Uterus (tissue), 4 donors: ENCODE measurements around the gene MFN1. TPM values are rescaled to one million over a fixed set of nuclear protein-coding genes. Genes with fewer than 3 reads are reported as not detected.
"Not testable (repeated sequence)": the region's sequence is repeated elsewhere in the genome, so short reads cannot be mapped to it uniquely, and the experiment has no call there.

Experiments used
- DNase-seq, 2 donors: peaks; one replicate each; pipeline ENCODE4 v3.0.0-alpha.2; 2019 to 2020
- H3K27ac ChIP-seq, 2 donors: fragments of 200-600 bp; sonication (generic); 1 replicate in 1 of 2; 2 replicates in 1 of 2; pipeline ENCODE4 v1.5.1; 2016 to 2018
- H3K27me3 ChIP-seq, 2 donors: fragments of 200-600 bp; sonication (generic); one replicate each; pipeline ENCODE4 v1.5.1; 2018 to 2019; ENCODE audit warnings: control low read depth in 1 of 2
- H3K36me3 ChIP-seq, 2 donors: fragments of 200-600 bp; sonication (generic); one replicate each; pipeline ENCODE4 v1.5.1; 2019; ENCODE audit warnings: control low read depth in 1 of 2
- H3K4me1 ChIP-seq, 2 donors: fragments of 200-600 bp; sonication (generic); one replicate each; pipeline ENCODE4 v1.5.1; 2018 to 2019; ENCODE audit warnings: control low read depth in 1 of 2
- H3K4me3 ChIP-seq, 2 donors: fragments of 200-600 bp; sonication (generic); 1 replicate in 1 of 2; 2 replicates in 1 of 2; pipeline ENCODE4 v1.5.1; 2018 to 2019; ENCODE audit warnings: mild to moderate bottlenecking in 1 of 2
- H3K9me3 ChIP-seq, 2 donors: fragments of 200-600 bp; sonication (generic); one replicate each; pipeline ENCODE4 v1.5.1; 2019; ENCODE audit warnings: control low read depth in 1 of 2
- CTCF ChIP-seq, 4 experiments: fragments of 200-600 bp in 2 of 4; fragments of 450-650 bp in 2 of 4; sonication (generic) in 2 of 4; IDR thresholded peaks; one replicate each; pipeline ENCODE4 v1.5.1; 2016 to 2019; ENCODE audit warnings: antibody characterized with exemption in 4 of 4, mild to moderate bottlenecking in 2 of 4, moderate library complexity in 1 of 4
- POLR2A ChIP-seq, 2 donors: fragments of 450-650 bp; IDR thresholded peaks; one replicate each; pipeline ENCODE4 v1.6.1; 2016; ENCODE audit warnings: antibody characterized with exemption in 2 of 2, mild to moderate bottlenecking in 1 of 2, moderate library complexity in 1 of 2
- intact Hi-C: fragments of 100-400 bp; cut with DNase I; formaldehyde crosslinking; loops from one replicate; pipeline ENCODE4 v1.15.1; 2023; ENCODE audit warnings: low total_unique reads
- total RNA-seq, 4 donors: library from RNA; depleted of rRNA in 3 of 4; stranded (reverse); fragments of >200 nt in 3 of 4; gene quantifications; one replicate each; pipeline versions ENCODE4 v1.1.0 to v1.2.4, GENCODE V29; 2014 to 2023
- donor health status: DM: yes; HTN: yes; CAD: no.

The MFN1 gene
- total RNA-seq, 4 donors from 2014 or later: 10.0 to 88.6 (median 63.3) TPM

- H3K4me1 ChIP-seq: no peaks in the 10 kb centered on the region
- intact Hi-C loops: no loop called here
- no peaks in the 10 kb centered on the region for H3K9me3 ChIP-seq
- no peak for TF ChIP-seq CTCF (IDR thresholded peaks at IDR 0.05)
- TF ChIP-seq POLR2A (IDR thresholded peaks at IDR 0.05): no peak
- DNase-seq: no peak
- H3K36me3 ChIP-seq: no peaks in the 10 kb centered on the region
- no peak overlapping the region for H3K4me3 ChIP-seq
- H3K27ac ChIP-seq: no peak overlapping the region
- no peaks in the 10 kb centered on the region for H3K27me3 ChIP-seq
Measured at GRCh38 chr3:179301645-179302044, 45.9 kb upstream of the MFN1 start.

GRCh38 chr3:179302111-179302510, 45.4 kb upstream of the MFN1 start:
- H3K36me3 ChIP-seq: no peaks in the 10 kb centered on the region
- H3K9me3 ChIP-seq: no peaks in the 10 kb centered on the region
- no peaks in the 10 kb centered on the region for H3K27me3 ChIP-seq
- no peak overlapping the region for H3K4me3 ChIP-seq
- no peaks in the 10 kb centered on the region for H3K4me1 ChIP-seq
- intact Hi-C loops: no loop called here
- H3K27ac ChIP-seq: no peak overlapping the region
- TF ChIP-seq CTCF (IDR thresholded peaks at IDR 0.05): no peak
- TF ChIP-seq POLR2A (IDR thresholded peaks at IDR 0.05): no peak
- no peak for DNase-seq

DNA sequence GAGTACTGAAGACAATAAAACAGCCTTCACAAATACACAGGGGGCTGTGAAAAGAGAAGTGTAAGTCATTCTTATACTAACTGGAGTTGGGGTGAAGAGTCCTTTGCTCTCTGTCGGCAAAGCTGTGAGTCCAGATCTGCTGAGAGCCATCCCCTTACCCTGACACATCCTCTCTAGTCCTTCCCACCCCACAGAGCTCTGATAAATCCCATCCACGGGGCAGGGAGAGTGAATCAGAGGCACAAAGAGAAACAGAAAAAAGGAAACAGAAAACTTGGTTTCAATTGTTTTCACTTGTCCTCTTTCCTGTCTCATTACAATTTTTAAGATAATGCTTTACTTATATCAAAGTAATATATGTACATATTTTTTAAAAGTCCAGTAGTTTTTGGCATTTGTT, 42.9 kb upstream of the MFN1 start:
- no peak for DNase-seq
- no peaks in the 10 kb centered on the region for H3K9me3 ChIP-seq
- no peaks in the 10 kb centered on the region for H3K27me3 ChIP-seq
- no peak overlapping the region for H3K4me3 ChIP-seq
- H3K27ac ChIP-seq: no peak overlapping the region
- no peak for TF ChIP-seq POLR2A (IDR thresholded peaks at IDR 0.05)
- TF ChIP-seq CTCF (IDR thresholded peaks at IDR 0.05): no peak
- intact Hi-C loops: no loop called here
- H3K36me3 ChIP-seq: no peaks in the 10 kb centered on the region
- H3K4me1 ChIP-seq: no peaks in the 10 kb centered on the region

GRCh38 chr3:179307362-179307761, 40.1 kb upstream of the MFN1 start:
- intact Hi-C loops: not testable (repeated sequence)

DNA sequence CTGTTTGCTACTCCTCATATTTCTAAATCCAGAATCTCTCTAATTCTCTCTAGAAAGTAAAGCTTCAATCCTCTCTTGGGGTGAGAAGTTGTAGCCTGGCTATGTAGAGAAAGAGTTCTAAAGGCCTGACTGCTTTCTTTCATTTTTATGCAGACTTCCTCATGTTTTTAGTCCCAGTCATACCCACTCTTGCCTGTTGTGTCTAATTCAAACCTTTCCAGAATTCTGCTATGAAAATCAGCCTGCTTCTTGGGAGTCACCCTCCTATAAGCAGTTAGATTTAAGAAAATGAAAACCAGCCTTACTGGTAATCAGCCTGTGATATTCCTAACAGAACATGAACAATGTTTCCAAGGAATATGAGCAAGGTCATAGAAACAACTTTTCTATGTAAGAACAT, 39.5 kb upstream of the MFN1 start:
- H3K9me3 ChIP-seq: no peaks in the 10 kb centered on the region
- H3K27me3 ChIP-seq: no peaks in the 10 kb centered on the region
- no peak overlapping the region for H3K4me3 ChIP-seq
- no peak overlapping the region for H3K27ac ChIP-seq
- no peak for DNase-seq
- no peaks in the 10 kb centered on the region for H3K4me1 ChIP-seq
- intact Hi-C loops: no loop called here
- no peak for TF ChIP-seq CTCF (IDR thresholded peaks at IDR 0.05)
- TF ChIP-seq POLR2A (IDR thresholded peaks at IDR 0.05): no peak
- no peaks in the 10 kb centered on the region for H3K36me3 ChIP-seq

More at GRCh38 chr3:179307362-179307761, 40.1 kb upstream of the MFN1 start:
- not testable (repeated sequence) for H3K36me3 ChIP-seq, H3K9me3 ChIP-seq, DNase-seq, H3K4me1 ChIP-seq, H3K27ac ChIP-seq, H3K27me3 ChIP-seq, H3K4me3 ChIP-seq
